Stimulated activated naive CD8-positive, alpha-beta T cell treated with anti-CD3 and anti-CD28 coated beads, Interleukin-15, Interleukin-2, amounts not matched to agents 100 U/mL and 50 U/mL, for 24 hours (primary cell): ENCODE measurements around the gene GPM6B.
"Not testable (repeated sequence)": the region's sequence is repeated elsewhere in the genome, so short reads cannot be mapped to it uniquely, and the experiment has no call there.

ENCODE experiments used
- ATAC-seq: fragments of 150-1000 bp; cut with Tn5 transposase; one replicate; pipeline ENCODE4 v1.10.0; 2021
- DNase-seq: peaks from one replicate; pipeline ENCODE4 v3.0.0; 2021

Gene GPM6B

GRCh38 chrX:13724878-13725277 lies 92.0 kb downstream of the GPM6B start:
- peak; percentile 19 for DNase-seq
- ATAC-seq, result not testable (repeated sequence)

GRCh38 chrX:13721819-13722519 lies 94.9 kb downstream of the GPM6B start:
- ATAC-seq (no peak), DNase-seq (no peak)

GRCh38 chrX:13721371-13721770 lies 95.5 kb downstream of the GPM6B start:
- ATAC-seq (no peak), DNase-seq (no peak)
